ENCODE data around the gene MEOX1. TPM values are rescaled to one million over a fixed set of nuclear protein-coding genes. Genes with fewer than 3 reads are reported as not detected.

Gene MEOX1
- total RNA-seq, 2 donors from 2014 or later, result 5.5 to 6.0 TPM

- ATAC-seq (no peak), DNase-seq (no peak)
- Mint-ChIP-seq H3K27ac (no peak overlapping the region), H3K4me3 (no peak overlapping the region), H3K27me3 (peaks cover 4% of the 10 kb centered on the region), H3K36me3 (ENCODE audit: low read depth) (peaks cover 5% of the 10 kb centered on the region), H3K4me1 (peaks cover 13% of the 10 kb centered on the region)
- H3K9me3 ChIP-seq (ENCODE audit: control insufficient read depth, low read length, poor library complexity, severe bottlenecking), result no peaks in the 10 kb centered on the region
Measured at GRCh38 chr17:43636426-43636825, 25.3 kb downstream of the MEOX1 start.

- DNase-seq (no peak), ATAC-seq (no peak)
- no peak overlapping the region for H3K27ac Mint-ChIP-seq
- no peaks in the 10 kb centered on the region for H3K9me3 ChIP-seq (ENCODE audit: control insufficient read depth, low read length, poor library complexity, severe bottlenecking)
- peaks cover 6% of the 10 kb centered on the region for H3K4me1 Mint-ChIP-seq
- peaks cover 7% of the 10 kb centered on the region for H3K27me3 Mint-ChIP-seq
- no peak overlapping the region for H3K4me3 Mint-ChIP-seq
- peaks cover 7% of the 10 kb centered on the region for H3K36me3 Mint-ChIP-seq (ENCODE audit: low read depth)
Measured at GRCh38 chr17:43634591-43635125, 27.1 kb downstream of the MEOX1 start.

GRCh38 chr17:43632221-43632620 is 29.5 kb downstream of the MEOX1 start:
- H3K4me3 Mint-ChIP-seq, result no peak overlapping the region
- no peak for DNase-seq
- no peak for ATAC-seq
- peaks cover 3% of the 10 kb centered on the region for H3K4me1 Mint-ChIP-seq
- peaks cover 15% of the 10 kb centered on the region for H3K27me3 Mint-ChIP-seq
- no peak overlapping the region for H3K27ac Mint-ChIP-seq
- no peaks in the 10 kb centered on the region for H3K9me3 ChIP-seq (ENCODE audit: control insufficient read depth, low read length, poor library complexity, severe bottlenecking)
- peaks cover 6% of the 10 kb centered on the region for H3K36me3 Mint-ChIP-seq (ENCODE audit: low read depth)

GRCh38 chr17:43631429-43631828 is 30.3 kb downstream of the MEOX1 start:
- Mint-ChIP-seq H3K4me3 (no peak overlapping the region), H3K27ac (no peak overlapping the region), H3K36me3 (ENCODE audit: low read depth) (peaks cover 5% of the 10 kb centered on the region), H3K4me1 (peaks cover 3% of the 10 kb centered on the region), H3K27me3 (peaks cover 17% of the 10 kb centered on the region)
- no peak for DNase-seq
- no peaks in the 10 kb centered on the region for H3K9me3 ChIP-seq (ENCODE audit: control insufficient read depth, low read length, poor library complexity, severe bottlenecking)
- ATAC-seq, result no peak

- Mint-ChIP-seq H3K4me3 (no peak overlapping the region), H3K4me1 (no peaks in the 10 kb centered on the region), H3K36me3 (ENCODE audit: low read depth) (peaks cover 5% of the 10 kb centered on the region), H3K27me3 (peaks cover 38% of the 10 kb centered on the region), H3K27ac (no peak overlapping the region)
- DNase-seq (no peak), ATAC-seq (no peak)
- H3K9me3 ChIP-seq (ENCODE audit: control insufficient read depth, low read length, poor library complexity, severe bottlenecking), result no peaks in the 10 kb centered on the region
Measured at GRCh38 chr17:43628089-43628650, 33.6 kb downstream of the MEOX1 start.

- H3K27ac Mint-ChIP-seq, result no peak overlapping the region
- no peaks in the 10 kb centered on the region for H3K4me1 Mint-ChIP-seq
- ATAC-seq (no peak), DNase-seq (no peak)
- H3K4me3 Mint-ChIP-seq, result no peak overlapping the region
- H3K27me3 Mint-ChIP-seq, result peaks cover 40% of the 10 kb centered on the region
- H3K36me3 Mint-ChIP-seq (ENCODE audit: low read depth), result peaks cover 5% of the 10 kb centered on the region
- no peaks in the 10 kb centered on the region for H3K9me3 ChIP-seq (ENCODE audit: control insufficient read depth, low read length, poor library complexity, severe bottlenecking)
Measured at GRCh38 chr17:43627653-43628052, 34.1 kb downstream of the MEOX1 start.

- H3K36me3 Mint-ChIP-seq (ENCODE audit: low read depth), result peaks cover 5% of the 10 kb centered on the region
- H3K27me3 Mint-ChIP-seq, result peaks cover 40% of the 10 kb centered on the region
- H3K4me3 Mint-ChIP-seq, result no peak overlapping the region
- no peaks in the 10 kb centered on the region for H3K4me1 Mint-ChIP-seq
- H3K9me3 ChIP-seq (ENCODE audit: control insufficient read depth, low read length, poor library complexity, severe bottlenecking), result no peaks in the 10 kb centered on the region
- DNase-seq (no peak), ATAC-seq (no peak)
- no peak overlapping the region for H3K27ac Mint-ChIP-seq
Measured at GRCh38 chr17:43626023-43626422, 35.7 kb downstream of the MEOX1 start.

GRCh38 chr17:43625606-43626005 is 36.1 kb downstream of the MEOX1 start:
- ATAC-seq, result no peak
- no peak for DNase-seq
- Mint-ChIP-seq H3K4me1 (peaks cover 2% of the 10 kb centered on the region), H3K36me3 (ENCODE audit: low read depth) (peaks cover 5% of the 10 kb centered on the region), H3K4me3 (no peak overlapping the region), H3K27me3 (peaks cover 40% of the 10 kb centered on the region), H3K27ac (no peak overlapping the region)
- no peaks in the 10 kb centered on the region for H3K9me3 ChIP-seq (ENCODE audit: control insufficient read depth, low read length, poor library complexity, severe bottlenecking)

GRCh38 chr17:43620581-43620980 is 41.1 kb downstream of the MEOX1 start:
- no peak for DNase-seq
- Mint-ChIP-seq H3K4me1 (peaks cover 2% of the 10 kb centered on the region), H3K4me3 (no peak overlapping the region), H3K36me3 (ENCODE audit: low read depth) (no peaks in the 10 kb centered on the region), H3K27me3 (peaks cover 23% of the 10 kb centered on the region), H3K27ac (no peak overlapping the region)
- H3K9me3 ChIP-seq (ENCODE audit: control insufficient read depth, low read length, poor library complexity, severe bottlenecking), result no peaks in the 10 kb centered on the region
- ATAC-seq, result no peak

- Mint-ChIP-seq H3K27me3 (peaks cover 24% of the 10 kb centered on the region), H3K4me3 (no peak overlapping the region), H3K36me3 (ENCODE audit: low read depth) (no peaks in the 10 kb centered on the region), H3K27ac (no peak overlapping the region), H3K4me1 (peaks cover 2% of the 10 kb centered on the region)
- no peak for ATAC-seq
- no peaks in the 10 kb centered on the region for H3K9me3 ChIP-seq (ENCODE audit: control insufficient read depth, low read length, poor library complexity, severe bottlenecking)
- DNase-seq, result no peak
Measured at GRCh38 chr17:43620147-43620546, 41.6 kb downstream of the MEOX1 start.

GRCh38 chr17:43619705-43620104 is 42.0 kb downstream of the MEOX1 start:
- Mint-ChIP-seq H3K4me3 (no peak overlapping the region), H3K27ac (no peak overlapping the region), H3K4me1 (peaks cover 2% of the 10 kb centered on the region), H3K36me3 (ENCODE audit: low read depth) (no peaks in the 10 kb centered on the region), H3K27me3 (peaks cover 24% of the 10 kb centered on the region)
- no peaks in the 10 kb centered on the region for H3K9me3 ChIP-seq (ENCODE audit: control insufficient read depth, low read length, poor library complexity, severe bottlenecking)
- DNase-seq (no peak), ATAC-seq (no peak)

- ATAC-seq, result no peak
- peaks cover 2% of the 10 kb centered on the region for H3K4me1 Mint-ChIP-seq
- H3K9me3 ChIP-seq (ENCODE audit: control insufficient read depth, low read length, poor library complexity, severe bottlenecking), result no peaks in the 10 kb centered on the region
- no peaks in the 10 kb centered on the region for H3K36me3 Mint-ChIP-seq (ENCODE audit: low read depth)
- no peak overlapping the region for H3K4me3 Mint-ChIP-seq
- no peak overlapping the region for H3K27ac Mint-ChIP-seq
- DNase-seq, result no peak
- H3K27me3 Mint-ChIP-seq, result peaks cover 20% of the 10 kb centered on the region
Measured at GRCh38 chr17:43618276-43618675, 43.4 kb downstream of the MEOX1 start.

- H3K27ac Mint-ChIP-seq, result no peak overlapping the region
- H3K4me1 Mint-ChIP-seq, result peaks cover 2% of the 10 kb centered on the region
- peaks cover 25% of the 10 kb centered on the region for H3K27me3 Mint-ChIP-seq
- ATAC-seq (no peak), DNase-seq (no peak)
- no peak overlapping the region for H3K4me3 Mint-ChIP-seq
- no peaks in the 10 kb centered on the region for H3K9me3 ChIP-seq (ENCODE audit: control insufficient read depth, low read length, poor library complexity, severe bottlenecking)
- H3K36me3 Mint-ChIP-seq (ENCODE audit: low read depth), result peaks cover 2% of the 10 kb centered on the region
Measured at GRCh38 chr17:43616852-43617251, 44.9 kb downstream of the MEOX1 start.

- Mint-ChIP-seq H3K27me3 (peaks cover 25% of the 10 kb centered on the region), H3K4me1 (peaks cover 2% of the 10 kb centered on the region), H3K4me3 (no peak overlapping the region), H3K27ac (no peak overlapping the region), H3K36me3 (ENCODE audit: low read depth) (peaks cover 2% of the 10 kb centered on the region)
- no peak for DNase-seq
- no peak for ATAC-seq
- H3K9me3 ChIP-seq (ENCODE audit: control insufficient read depth, low read length, poor library complexity, severe bottlenecking), result no peaks in the 10 kb centered on the region
Measured at GRCh38 chr17:43616421-43616820, 45.3 kb downstream of the MEOX1 start.
